ENCODE measurements around the gene GABRR1.
A peak's percentile ranks its signal among the peaks of the same experiment; 100 is the strongest.

The GABRR1 gene

GRCh38 chr6:89215391-89215790 is 1.8 kb downstream of the GABRR1 start:
- DNase-seq (ENCODE audit: low spot score) = no peak

GRCh38 chr6:89214197-89214596 is 3.0 kb downstream of the GABRR1 start:
- no peak for DNase-seq (ENCODE audit: low spot score)

- DNase-seq (ENCODE audit: low spot score) = no peak
Measured at GRCh38 chr6:89212472-89212871, 4.7 kb downstream of the GABRR1 start.

- peak; percentile 6 for DNase-seq (ENCODE audit: low spot score)
Measured at GRCh38 chr6:89209457-89209856, 7.7 kb downstream of the GABRR1 start.

- DNase-seq (ENCODE audit: low spot score) = no peak
Measured at GRCh38 chr6:89208551-89208950, 8.6 kb downstream of the GABRR1 start.

GRCh38 chr6:89205819-89206218 is 11.3 kb downstream of the GABRR1 start:
- no peak for DNase-seq (ENCODE audit: low spot score)

GRCh38 chr6:89204096-89204495 is 13.1 kb downstream of the GABRR1 start:
- DNase-seq (ENCODE audit: low spot score) = no peak

GRCh38 chr6:89200706-89201215 is 16.4 kb downstream of the GABRR1 start:
- no peak for DNase-seq (ENCODE audit: low spot score)

GRCh38 chr6:89199579-89199978 is 17.6 kb downstream of the GABRR1 start:
- no peak for DNase-seq (ENCODE audit: low spot score)

- DNase-seq (ENCODE audit: low spot score) = no peak
Measured at GRCh38 chr6:89198235-89198634, 18.9 kb downstream of the GABRR1 start.

- no peak for DNase-seq (ENCODE audit: low spot score)
Measured at GRCh38 chr6:89197141-89197540, 20.0 kb downstream of the GABRR1 start.

- no peak for DNase-seq (ENCODE audit: low spot score)
Measured at GRCh38 chr6:89194559-89194958, 22.6 kb downstream of the GABRR1 start.

- DNase-seq (ENCODE audit: low spot score) = no peak
Measured at GRCh38 chr6:89190741-89191140, 26.4 kb downstream of the GABRR1 start.

GRCh38 chr6:89187504-89187903 is 29.7 kb downstream of the GABRR1 start:
- DNase-seq (ENCODE audit: low spot score) = no peak

GRCh38 chr6:89186762-89187161 is 30.4 kb downstream of the GABRR1 start:
- DNase-seq (ENCODE audit: low spot score) = no peak

GRCh38 chr6:89184344-89184743 is 32.8 kb downstream of the GABRR1 start:
- DNase-seq (ENCODE audit: low spot score) = no peak

- DNase-seq (ENCODE audit: low spot score) = no peak
Measured at GRCh38 chr6:89183294-89183693, 33.9 kb downstream of the GABRR1 start.

- no peak for DNase-seq (ENCODE audit: low spot score)
Measured at GRCh38 chr6:89180971-89181370, 36.2 kb downstream of the GABRR1 start.

GRCh38 chr6:89180112-89180511 is 37.0 kb downstream of the GABRR1 start:
- DNase-seq (ENCODE audit: low spot score) = no peak

GRCh38 chr6:89173634-89174033 is 43.5 kb downstream of the GABRR1 start:
- no peak for DNase-seq (ENCODE audit: low spot score)

- no peak for DNase-seq (ENCODE audit: low spot score)
Measured at GRCh38 chr6:89172131-89172530, 45.0 kb downstream of the GABRR1 start.

GRCh38 chr6:89162047-89162371 is 55.1 kb downstream of the GABRR1 start:
- DNase-seq (ENCODE audit: low spot score) = no peak

GRCh38 chr6:89161326-89162046 is 55.7 kb downstream of the GABRR1 start:
- DNase-seq (ENCODE audit: low spot score) = no peak

- DNase-seq (ENCODE audit: low spot score) = no peak
Measured at GRCh38 chr6:89160331-89161092, 56.6 kb downstream of the GABRR1 start.

Measured in RKO (cell line).